Heart right ventricle (tissue), 16 donors: ENCODE data around the gene ITGAD. TPM values are rescaled to one million over a fixed set of nuclear protein-coding genes. Genes with fewer than 3 reads are reported as not detected.
A peak's percentile ranks its signal among the peaks of the same experiment; 100 is the strongest.
"Not testable (repeated sequence)": the region's sequence is repeated elsewhere in the genome, so short reads cannot be mapped to it uniquely, and the experiment has no call there.

Experiments used
- ATAC-seq, 8 donors: fragments of 200-7000 bp; cut with Tn5 transposase; one replicate each; pipeline ENCODE4 v1.9.1; 2020; ENCODE audit warnings: mild to moderate bottlenecking in 8 of 8, moderate library complexity in 8 of 8, moderate number of reproducible peaks in 1 of 8
- DNase-seq, 2 donors: peaks; one replicate each; pipeline ENCODE4 v3.0.0-alpha.2; 2020
- H3K27ac ChIP-seq, 10 donors: fragments of 200-600 bp; sonication (generic) in 2 of 10; one replicate each; pipeline versions ENCODE4 v1.5.0 to v1.8.0; 2020 to 2022; ENCODE audit warnings: mild to moderate bottlenecking in 3 of 10
- H3K27me3 ChIP-seq, 7 donors: fragments of 200-600 bp; one replicate each; pipeline ENCODE4 v1.8.0; 2021 to 2022; ENCODE audit warnings: mild to moderate bottlenecking in 2 of 7
- H3K36me3 ChIP-seq, 9 donors: fragments of 200-600 bp; sonication (generic) in 1 of 9; one replicate each; pipeline versions ENCODE4 v1.5.0 to v1.8.0; 2020 to 2022; ENCODE audit warnings: mild to moderate bottlenecking in 2 of 9
- H3K4me1 ChIP-seq, 9 donors: fragments of 200-600 bp; sonication (generic) in 1 of 9; one replicate each; pipeline versions ENCODE4 v1.5.0 to v1.8.0; 2020 to 2022; ENCODE audit warnings: mild to moderate bottlenecking in 4 of 9
- H3K4me3 ChIP-seq, 10 donors: fragments of 200-600 bp; sonication (generic) in 2 of 10; one replicate each; pipeline versions ENCODE4 v1.5.0 to v1.8.0; 2020 to 2022; ENCODE audit warnings: mild to moderate bottlenecking in 7 of 10, moderate library complexity in 2 of 10
- H3K9me3 ChIP-seq, 11 donors: fragments of 200-600 bp in 10 of 11; sonication (generic) in 2 of 11; one replicate each; pipeline versions ENCODE4 v1.5.0 to v1.8.0; 2013 to 2022; ENCODE audit warnings: mild to moderate bottlenecking in 2 of 11, control low read depth in 1 of 11, moderate library complexity in 1 of 11
- CTCF ChIP-seq, 9 donors: fragments of 200-600 bp; sonication (generic) in 2 of 9; IDR thresholded peaks; one replicate each; pipeline versions ENCODE4 v1.5.0 to v1.8.0; 2021 to 2022; ENCODE audit warnings: antibody characterized with exemption in 9 of 9, mild to moderate bottlenecking in 5 of 9, moderate library complexity in 1 of 9
- WGBS, 2 donors: extraction: QIAGEN DNeasy Blood & Tissue Kit; methylation state at CpG; one replicate each; pipeline ENCODE4 v1.1.7; 2013; ENCODE audit warnings: inconsistent platforms in 1 of 2; 5-methylcytosine and 5-hydroxymethylcytosine counted together
- intact Hi-C, 10 donors: fragments of 100-400 bp; cut with DNase I; formaldehyde crosslinking; loops; one replicate each; pipeline versions ENCODE4 v1.11.1 to v1.14.2; 2022
- polyA plus RNA-seq, 2 donors: library from polyadenylated mRNA; stranded (reverse); fragments of 200-250 nt; gene quantifications; one replicate each; pipeline ENCODE4 v1.2.3, GENCODE V29; 2013
- total RNA-seq, 10 donors: library from RNA; stranded (reverse); fragmentation: NEBNext Ultra II Directional in 3 of 10; extraction: Animal tissue kit (Norgen Biotek cat#: 25700) in 3 of 10; gene quantifications; one replicate each; pipeline versions ENCODE4 v1.2.1 to v1.2.4, GENCODE V29; 2021 to 2023
- donor health status: Arrhythmogenic right ventricular cardiomyopathy.
- donor health status: ischemic (EF 13 %, LVEDD 7.1; RV severe dilation, severe dysfunction).
- donor health status: healthy with polysubstance abuse.
- donor health status: DM: no; HTN: yes; CAD: no.
- donor health status: DM: no; HTN: no; CAD: no.
- donor health status: ischemic (EF 25% LVEDD 6.9; RV normal size, moderate dysfunction).
- donor health status: ischemic (EF 25% LVEDD 5.7; RV mildly dilated, moderate dysfunction).
- donor health status: healthy.
- donor health status: DM: yes; HTN: yes; CAD: no.
- donor health status: Ischemic cardiomyopathy.
- donor health status: ischemic (EF 35%, LVEDD 5.7; RV mildly dilated, moderate dysfunction).
- donor health status: nonischemic (EF 11% LVEDD 7.7; RV severe dilation, severe dysfunction).
- donor health status: DM: yes; HTN: yes; CAD: no.
- donor health status: PGD.
- donor health status: ischemic (EF 29% LVEDD 5.4; RV normal size, mild dysfunction).
- donor health status: nonischemic (EF 23%, LVEDD 6.1; RV moderate dilation, normal function).

Gene ITGAD
- total and polyA plus RNA-seq, 12 donors = 0.01 to 0.39 TPM; not detected in 10

- Histone ChIP-seq H3K36me3 (peaks cover 0 to 4% (median 0%) of the 10 kb centered on the region in 9 donors), H3K4me3 (no peak overlapping the region), H3K9me3 (no peaks in the 10 kb centered on the region), H3K4me1 (peaks cover 0 to 42% (median 12%) of the 10 kb centered on the region in 9 donors), H3K27ac (peak overlapping the region in 2 of 10 donors; percentile 0 to 45), H3K27me3 (no peaks in the 10 kb centered on the region)
- TF ChIP-seq CTCF (IDR thresholded peaks at IDR 0.05) = no peak
- DNase-seq (no peak), ATAC-seq (no peak)
- intact Hi-C loops = no loop called here
- WGBS, 2 donors = 30 to 39% methylated on average over 2 of the region's 2 CpGs
Measured at GRCh38 chr16:31438414-31438813, 45.3 kb downstream of the ITGAD start.

- H3K9me3 ChIP-seq, H3K27ac ChIP-seq, H3K36me3 ChIP-seq, H3K4me3 ChIP-seq, ATAC-seq, DNase-seq, H3K27me3 ChIP-seq, intact Hi-C loops: not testable (repeated sequence)
- peaks cover 0 to 37% (median 12%) of the 10 kb centered on the region in 9 donors for H3K4me1 ChIP-seq
- WGBS, 2 donors = 60 to 62% methylated on average over 3 of the region's 4 CpGs
Measured at GRCh38 chr16:31439023-31439422, 45.9 kb downstream of the ITGAD start.

GRCh38 chr16:31439519-31439918 lies 46.4 kb downstream of the ITGAD start:
- TF ChIP-seq CTCF (IDR thresholded peaks at IDR 0.05) = no peak
- ATAC-seq (no peak), DNase-seq (no peak)
- Histone ChIP-seq H3K27me3 (no peaks in the 10 kb centered on the region), H3K9me3 (no peaks in the 10 kb centered on the region), H3K36me3 (peaks cover 0 to 4% (median 0%) of the 10 kb centered on the region in 9 donors), H3K27ac (peak overlapping the region in 1 of 10 donors; percentile 39), H3K4me1 (peaks cover 0 to 37% (median 12%) of the 10 kb centered on the region in 9 donors), H3K4me3 (no peak overlapping the region)
- intact Hi-C loops = no loop called here
- WGBS, 2 donors = 68 to 73% methylated on average over 3 of the region's 3 CpGs

- intact Hi-C loops = loop anchor here in 7 of 10 donors (2.0 to 10.0 kb wide), 9 partner anchors 236 to 486 kb away; partner anchors contain the start of genes HSD3B7 (in 4 of the 7), FUS (in 3 of the 7), PYCARD (in 1 of the 7) and SETD1A (in 1 of the 7)
- H3K4me1 ChIP-seq = peaks cover 0 to 37% (median 12%) of the 10 kb centered on the region in 9 donors
- peaks cover 0 to 4% (median 0%) of the 10 kb centered on the region in 9 donors for H3K36me3 ChIP-seq
- 35 to 43% methylated on average over 4 of the region's 4 CpGs for WGBS, 2 donors
- no peak overlapping the region for H3K4me3 ChIP-seq
- ATAC-seq (no peak), DNase-seq (no peak)
- H3K27me3 ChIP-seq = no peaks in the 10 kb centered on the region
- TF ChIP-seq CTCF (IDR thresholded peaks at IDR 0.05) = no peak
- no peaks in the 10 kb centered on the region for H3K9me3 ChIP-seq
- H3K27ac ChIP-seq = peak overlapping the region in 5 of 10 donors; percentile 8 to 93 (median 30)
Measured at GRCh38 chr16:31440516-31441184, 47.5 kb downstream of the ITGAD start.

GRCh38 chr16:31441956-31442355 lies 48.8 kb downstream of the ITGAD start:
- H3K27ac ChIP-seq = peak overlapping the region in 9 of 10 donors; percentile 87 to 94 (median 91)
- peak in 1 of 8 donors; percentile 20 for ATAC-seq
- peak in 1 of 2 donors; percentile 28 for DNase-seq

GRCh38 chr16:31445931-31446330 lies 52.8 kb downstream of the ITGAD start:
- not testable (repeated sequence) for DNase-seq
- WGBS, 2 donors = 75 to 80% methylated on average over 6 of the region's 6 CpGs

More at GRCh38 chr16:31441956-31442355, 48.8 kb downstream of the ITGAD start:
- Histone ChIP-seq H3K4me1 (peaks cover 0 to 37% (median 12%) of the 10 kb centered on the region in 9 donors), H3K27me3 (no peaks in the 10 kb centered on the region), H3K9me3 (no peaks in the 10 kb centered on the region), H3K36me3 (no peaks in the 10 kb centered on the region), H3K4me3 (peak overlapping the region; percentile 61 to 80 (median 70))
- no peak for TF ChIP-seq CTCF (IDR thresholded peaks at IDR 0.05)
- WGBS, 2 donors = 55 to 60% methylated on average over 34 of the region's 34 CpGs
- intact Hi-C loops = loop anchor here (2.0 to 10.0 kb wide), 9 partner anchors 237 to 487 kb away; partner anchors contain the start of genes HSD3B7 (in 8 of the 10), FUS (in 3 of the 10), PYCARD (in 1 of the 10) and SETD1A (in 1 of the 10)

More at GRCh38 chr16:31445931-31446330, 52.8 kb downstream of the ITGAD start:
- not testable (repeated sequence) for H3K4me3 ChIP-seq, ATAC-seq, H3K27me3 ChIP-seq, H3K36me3 ChIP-seq, H3K27ac ChIP-seq, H3K9me3 ChIP-seq
- H3K4me1 ChIP-seq = peaks cover 0 to 19% (median 12%) of the 10 kb centered on the region in 9 donors
- intact Hi-C loops = loop anchor here in 4 of 10 donors (10.0 kb wide), 4 partner anchors 241 to 491 kb away; partner anchors contain the start of genes FUS (in 1 of the 4), HSD3B7 (in 1 of the 4), PYCARD (in 1 of the 4) and SETD1A (in 1 of the 4)
